Lung (tissue), 12 donors: ENCODE measurements around the gene ARAP2. TPM values are rescaled to one million over a fixed set of nuclear protein-coding genes. Genes with fewer than 3 reads are reported as not detected.

ENCODE experiments used
- ATAC-seq: fragments of 200-7000 bp; cut with Tn5 transposase; one replicate; pipeline ENCODE4 v1.9.1; 2020; ENCODE audit warnings: moderate number of reproducible peaks; ENCODE audit not compliant: insufficient read depth, low FRiP score
- DNase-seq, 3 donors: peaks; one replicate each; pipeline ENCODE4 v3.0.0-alpha.2; 2013 to 2017
- H3K27ac ChIP-seq, 2 donors: one replicate each; pipeline ENCODE4 v1.5.1; 2013; ENCODE audit warnings: mild to moderate bottlenecking in 2 of 2, moderate library complexity in 2 of 2, control low read depth in 1 of 2, inconsistent platforms in 1 of 2, low read depth in 1 of 2, low read length in 1 of 2
- H3K27me3 ChIP-seq, 3 donors: one replicate each; pipeline ENCODE4 v1.5.1; 2013; ENCODE audit warnings: low read length in 2 of 3; ENCODE audit not compliant: control insufficient read depth in 3 of 3, insufficient read depth in 3 of 3
- H3K36me3 ChIP-seq, 4 donors: one replicate each; pipeline ENCODE4 v1.5.1; 2013; ENCODE audit warnings: low read length in 4 of 4, mild to moderate bottlenecking in 1 of 4, moderate library complexity in 1 of 4; ENCODE audit not compliant: control insufficient read depth in 4 of 4, insufficient read depth in 4 of 4
- H3K4me1 ChIP-seq, 5 donors: one replicate each; pipeline ENCODE4 v1.5.1; 2013; ENCODE audit warnings: low read length in 5 of 5, mild to moderate bottlenecking in 2 of 5, moderate library complexity in 1 of 5; ENCODE audit not compliant: control insufficient read depth in 5 of 5, insufficient read depth in 5 of 5
- H3K4me3 ChIP-seq: one replicate; pipeline ENCODE4 v1.5.1; 2013; ENCODE audit warnings: mild to moderate bottlenecking, control low read depth, moderate library complexity
- H3K9ac ChIP-seq, 2 donors: one replicate each; pipeline ENCODE4 v1.5.1; 2013; ENCODE audit warnings: low read length in 2 of 2, control low read depth in 1 of 2; ENCODE audit not compliant: insufficient read depth in 1 of 2
- H3K9me3 ChIP-seq, 4 donors: one replicate each; pipeline ENCODE4 v1.5.1; 2013; ENCODE audit warnings: low read length in 3 of 4, mild to moderate bottlenecking in 1 of 4, moderate library complexity in 1 of 4; ENCODE audit not compliant: control insufficient read depth in 4 of 4, insufficient read depth in 3 of 4
- WGBS, 2 donors: extraction: QIAGEN DNeasy Blood & Tissue Kit; methylation state at CpG; one replicate each; pipeline ENCODE4 v1.1.7; 2013; 5-methylcytosine and 5-hydroxymethylcytosine counted together
- polyA plus RNA-seq, 2 donors: library from polyadenylated mRNA; stranded (reverse); fragments of 200-250 nt; gene quantifications; one replicate each; pipeline ENCODE4 v1.2.1, GENCODE V29; 2013
- total RNA-seq, 2 donors: library from RNA; depleted of rRNA in 1 of 2; stranded (reverse); fragments of >200 nt in 1 of 2; gene quantifications; one replicate each; pipeline ENCODE4 v1.2.1, GENCODE V29; 2014 to 2021
- TF ChIP-seq, protein P1 (sequence below): IDR thresholded peaks from 2 replicates; pipeline ENCODE4 v1.5.1; 2012; ENCODE audit warnings: mild to moderate bottlenecking; ENCODE audit errors: control extremely low read depth, extremely low read depth
- donor health status: control.
- donor health status: control.
- donor health status: Bipolar disorder and iron deficiency.
- donor health status: healthy.
- donor health status: DM: yes; HTN: yes; CAD: no.

Gene ARAP2
- total and polyA plus RNA-seq, 4 donors = 5.9 to 77.8 (median 20.2) TPM

DNA sequence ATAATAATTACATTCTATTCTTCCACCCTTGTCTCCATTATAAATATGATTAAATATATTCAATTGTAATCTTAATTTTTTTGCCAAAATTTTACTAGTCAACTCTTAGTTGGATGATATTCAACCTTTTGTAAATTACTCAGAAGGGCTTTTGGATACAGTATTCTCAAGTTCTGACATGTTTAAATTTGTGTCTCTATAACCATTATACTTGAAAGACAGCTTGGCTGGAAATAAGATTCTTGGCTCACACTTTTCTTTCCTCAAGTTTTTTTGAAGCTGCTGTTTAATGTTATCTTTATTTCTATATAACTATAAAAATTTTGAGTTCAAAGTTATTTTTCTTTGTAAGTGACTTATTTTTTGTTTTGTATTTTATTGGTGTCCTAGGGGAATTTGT lies 214.4 kb downstream of the ARAP2 start:
- H3K36me3 ChIP-seq = no peaks in the 10 kb centered on the region
- no peak overlapping the region for H3K4me3 ChIP-seq
- DNase-seq (no peak), ATAC-seq (no peak)
- TF ChIP-seq, protein P1, sequence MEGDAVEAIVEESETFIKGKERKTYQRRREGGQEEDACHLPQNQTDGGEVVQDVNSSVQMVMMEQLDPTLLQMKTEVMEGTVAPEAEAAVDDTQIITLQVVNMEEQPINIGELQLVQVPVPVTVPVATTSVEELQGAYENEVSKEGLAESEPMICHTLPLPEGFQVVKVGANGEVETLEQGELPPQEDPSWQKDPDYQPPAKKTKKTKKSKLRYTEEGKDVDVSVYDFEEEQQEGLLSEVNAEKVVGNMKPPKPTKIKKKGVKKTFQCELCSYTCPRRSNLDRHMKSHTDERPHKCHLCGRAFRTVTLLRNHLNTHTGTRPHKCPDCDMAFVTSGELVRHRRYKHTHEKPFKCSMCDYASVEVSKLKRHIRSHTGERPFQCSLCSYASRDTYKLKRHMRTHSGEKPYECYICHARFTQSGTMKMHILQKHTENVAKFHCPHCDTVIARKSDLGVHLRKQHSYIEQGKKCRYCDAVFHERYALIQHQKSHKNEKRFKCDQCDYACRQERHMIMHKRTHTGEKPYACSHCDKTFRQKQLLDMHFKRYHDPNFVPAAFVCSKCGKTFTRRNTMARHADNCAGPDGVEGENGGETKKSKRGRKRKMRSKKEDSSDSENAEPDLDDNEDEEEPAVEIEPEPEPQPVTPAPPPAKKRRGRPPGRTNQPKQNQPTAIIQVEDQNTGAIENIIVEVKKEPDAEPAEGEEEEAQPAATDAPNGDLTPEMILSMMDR = no peak
- no peak overlapping the region for H3K9ac ChIP-seq
- H3K4me1 ChIP-seq = no peaks in the 10 kb centered on the region
- no peaks in the 10 kb centered on the region for H3K9me3 ChIP-seq
- no peaks in the 10 kb centered on the region for H3K27me3 ChIP-seq
- no peak overlapping the region for H3K27ac ChIP-seq

- Histone ChIP-seq H3K27ac (no peak overlapping the region), H3K27me3 (no peaks in the 10 kb centered on the region), H3K9me3 (no peaks in the 10 kb centered on the region), H3K4me3 (no peak overlapping the region), H3K36me3 (no peaks in the 10 kb centered on the region), H3K9ac (no peak overlapping the region), H3K4me1 (no peaks in the 10 kb centered on the region)
- 74 to 80% methylated on average over 5 of the region's 5 CpGs for WGBS, 2 donors
- DNase-seq (no peak), ATAC-seq (no peak)
- TF ChIP-seq, protein P1 = no peak
Observed at GRCh38 chr4:36027203-36027602, 217.1 kb downstream of the ARAP2 start.

DNA sequence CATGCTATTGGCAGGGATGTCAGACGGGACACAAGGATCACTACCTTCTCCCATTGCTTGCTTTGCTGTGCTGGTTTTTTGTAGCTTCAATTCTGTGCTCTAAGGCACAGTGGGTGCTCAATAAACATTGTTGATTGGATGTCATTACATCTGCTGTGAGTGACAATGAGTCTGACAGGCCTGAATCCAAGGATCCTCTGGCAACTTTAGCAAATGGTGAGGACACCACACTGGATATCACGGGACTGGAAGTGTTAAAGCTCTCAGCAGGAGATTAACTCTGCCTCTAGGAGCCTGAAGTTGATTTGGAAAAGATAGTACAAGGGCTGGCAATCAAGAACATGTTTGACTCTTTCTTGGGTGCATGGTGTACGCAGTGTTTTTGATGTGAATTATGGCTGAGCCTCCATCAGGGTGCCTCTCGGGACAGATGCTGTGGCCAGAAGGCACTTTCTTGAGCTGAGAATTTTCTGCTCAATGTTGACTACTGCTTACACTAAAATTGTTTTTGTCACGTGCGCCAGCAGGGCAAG lies 217.9 kb downstream of the ARAP2 start:
- H3K36me3 ChIP-seq = no peaks in the 10 kb centered on the region
- no peak overlapping the region for H3K4me3 ChIP-seq
- H3K9ac ChIP-seq = no peak overlapping the region
- 74 to 79% methylated on average over 6 of the region's 6 CpGs for WGBS, 2 donors
- no peak for DNase-seq
- H3K4me1 ChIP-seq = no peaks in the 10 kb centered on the region
- no peak for ATAC-seq
- no peak overlapping the region for H3K27ac ChIP-seq
- no peaks in the 10 kb centered on the region for H3K27me3 ChIP-seq
- TF ChIP-seq, protein P1 = no peak
- H3K9me3 ChIP-seq = no peaks in the 10 kb centered on the region
